NOMO-1 treated with DMSO at 0.1 percent for 48 hours (cell line): Measurements from ENCODE around the gene CDH13.

Experiments
- DNase-seq: peaks from one replicate; lab custom pipeline; 2025; ENCODE audit not compliant: unreplicated experiment; lab: John Stamatoyannopoulos, UW

The CDH13 gene

DNA sequence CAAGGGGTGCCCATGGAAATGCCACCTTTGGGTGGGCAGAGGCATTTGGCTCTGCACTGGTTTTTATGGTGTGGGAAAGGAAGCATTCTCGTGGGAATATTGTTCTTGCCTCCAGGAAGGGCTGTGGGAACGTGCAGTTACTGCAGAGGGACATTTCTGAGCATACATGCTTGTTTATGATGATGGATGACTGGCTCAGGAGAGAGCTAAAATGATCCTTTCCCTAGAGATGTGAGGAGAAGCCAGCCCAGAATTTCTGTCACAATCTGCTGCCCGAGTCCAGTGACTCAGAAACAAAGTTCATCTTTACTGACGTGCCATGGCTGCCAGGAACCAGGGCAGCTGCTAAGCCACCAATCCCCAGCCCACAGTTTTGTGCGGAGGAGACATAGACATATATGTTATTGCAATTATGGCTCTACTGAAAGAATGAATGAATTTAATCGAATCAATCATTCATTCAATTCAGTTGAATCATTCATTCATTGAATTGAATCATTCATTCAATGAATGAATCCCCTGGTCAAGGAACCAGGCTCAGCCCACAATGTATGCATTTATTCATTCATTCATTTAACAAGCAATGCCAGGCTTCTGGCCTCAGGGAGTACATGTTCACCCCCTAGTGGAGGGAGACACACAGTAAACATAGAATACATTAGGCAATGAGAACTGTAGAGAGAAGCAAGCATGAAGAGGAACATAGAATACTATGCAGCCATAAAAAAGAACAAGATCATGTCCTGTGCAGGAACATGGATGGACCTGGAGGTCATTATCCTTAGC lies 766.6 kb downstream of the CDH13 start:
- no peak for DNase-seq

DNA sequence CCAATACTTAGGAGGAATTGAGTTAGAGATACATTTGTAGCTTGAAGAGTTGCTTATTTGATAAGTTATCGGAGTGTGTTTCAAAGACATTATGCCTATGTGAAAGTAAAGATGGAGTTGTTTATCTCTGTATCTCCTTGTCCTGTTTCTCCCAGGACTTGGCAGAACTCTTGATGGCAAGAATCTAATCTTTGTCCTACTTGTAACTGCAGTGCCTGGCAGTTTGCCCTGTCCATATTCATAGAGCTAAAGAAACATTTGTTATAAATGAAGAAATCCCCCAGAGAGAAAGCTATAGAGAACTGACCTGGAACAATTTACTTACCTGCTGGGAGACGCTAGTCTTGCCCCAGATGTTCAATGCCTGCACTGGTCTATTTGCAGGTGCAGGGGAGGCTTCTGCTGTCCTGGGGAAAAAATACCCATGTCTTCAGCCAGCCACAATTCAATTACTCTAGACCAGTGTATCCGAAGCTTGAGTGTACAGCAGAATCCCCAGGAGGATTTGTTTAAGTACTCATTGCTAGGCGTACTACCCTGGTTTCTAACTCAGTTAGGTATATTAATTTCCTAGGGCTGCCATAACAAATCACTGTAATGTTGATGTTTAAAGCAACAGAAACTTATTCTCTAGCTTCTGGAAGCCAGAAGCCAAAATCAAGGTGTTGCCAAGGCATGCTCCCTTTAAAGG lies 771.0 kb downstream of the CDH13 start:
- DNase-seq = no peak

DNA sequence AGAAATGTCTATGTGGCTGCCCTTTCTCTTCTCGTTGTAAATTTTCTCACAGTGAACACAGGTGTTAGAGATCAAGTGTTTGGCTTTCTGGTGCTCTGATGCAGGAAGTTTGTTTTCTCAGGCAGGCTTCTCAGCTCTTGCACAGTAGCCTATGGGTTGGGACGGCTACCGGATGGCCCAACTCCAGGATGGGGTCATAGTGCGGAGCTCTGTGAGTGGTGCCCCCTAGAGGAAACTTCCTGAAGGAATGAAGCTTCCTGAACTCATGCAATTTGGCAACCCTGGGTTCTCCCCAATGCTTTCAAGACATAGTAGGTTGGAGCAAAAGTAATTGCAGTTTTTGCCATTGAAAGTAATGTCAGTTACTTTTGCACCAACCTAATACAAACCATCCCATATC lies 773.5 kb downstream of the CDH13 start:
- no peak for DNase-seq

DNA sequence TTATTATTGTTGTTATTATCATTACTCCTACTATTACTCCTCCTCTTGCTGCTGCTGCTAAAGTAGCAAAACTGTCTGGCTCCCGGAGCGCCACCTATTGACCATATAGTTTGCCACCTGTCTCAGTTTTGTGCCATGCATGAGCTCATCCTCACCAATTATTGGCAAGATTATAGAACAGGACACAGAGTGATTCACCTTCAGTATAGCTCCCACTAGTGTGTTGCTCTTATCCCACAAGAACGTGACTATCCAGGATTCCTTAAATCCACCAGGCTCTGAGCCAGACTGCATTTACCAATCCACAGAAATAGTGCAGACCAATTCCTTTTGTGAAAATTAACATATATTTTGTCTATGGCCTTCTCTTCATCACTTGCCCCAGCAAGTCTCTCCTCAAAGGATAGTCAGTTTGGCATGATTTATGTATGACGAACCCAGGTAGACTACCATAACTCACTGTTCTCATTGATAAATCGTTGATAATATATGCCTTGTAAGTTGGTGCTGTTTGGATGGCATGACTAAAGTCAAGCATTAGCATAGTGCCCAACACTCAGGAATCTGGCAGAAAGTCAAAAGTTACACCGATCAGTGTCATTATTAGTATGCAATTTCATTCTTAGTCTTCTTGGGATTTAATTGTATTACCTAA lies 775.5 kb downstream of the CDH13 start:
- DNase-seq = no peak

DNA sequence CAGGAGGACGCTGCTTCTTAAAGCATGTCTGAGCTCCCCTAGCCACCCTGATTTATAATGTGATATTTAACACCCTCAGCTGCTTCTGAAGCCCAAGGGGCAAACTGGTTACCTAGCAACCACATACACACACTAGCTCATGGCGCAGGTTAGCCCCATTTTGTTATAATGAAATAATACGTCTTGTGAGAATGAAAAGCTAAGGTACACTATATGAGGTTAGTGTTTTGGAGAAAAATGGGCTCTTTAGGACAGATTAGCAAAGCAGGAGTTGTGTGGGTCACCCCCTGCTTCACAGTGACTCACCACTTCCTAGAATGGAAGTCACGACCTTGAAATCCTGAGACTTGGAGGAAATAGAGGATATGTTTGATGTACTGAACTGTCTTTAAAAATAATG lies 776.2 kb downstream of the CDH13 start:
- no peak for DNase-seq

DNA sequence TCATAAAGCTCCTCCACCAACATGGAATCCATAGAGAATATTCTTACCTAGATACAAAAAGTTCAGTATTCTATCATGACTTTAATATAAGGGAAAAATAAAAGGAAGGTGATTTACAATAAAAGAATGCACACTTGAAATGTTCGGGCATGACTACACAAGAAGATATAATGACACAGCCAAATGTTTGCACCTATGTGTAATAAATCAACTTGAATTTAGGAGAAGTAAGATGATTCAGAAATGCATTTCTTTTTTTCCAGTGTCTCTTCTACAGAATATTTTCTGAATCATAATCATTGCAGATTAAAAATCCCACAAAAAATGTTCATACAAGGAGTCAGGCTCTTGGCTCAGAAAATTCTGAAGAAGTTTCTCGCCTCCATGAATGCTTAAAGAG lies 777.0 kb downstream of the CDH13 start:
- DNase-seq = no peak

DNA sequence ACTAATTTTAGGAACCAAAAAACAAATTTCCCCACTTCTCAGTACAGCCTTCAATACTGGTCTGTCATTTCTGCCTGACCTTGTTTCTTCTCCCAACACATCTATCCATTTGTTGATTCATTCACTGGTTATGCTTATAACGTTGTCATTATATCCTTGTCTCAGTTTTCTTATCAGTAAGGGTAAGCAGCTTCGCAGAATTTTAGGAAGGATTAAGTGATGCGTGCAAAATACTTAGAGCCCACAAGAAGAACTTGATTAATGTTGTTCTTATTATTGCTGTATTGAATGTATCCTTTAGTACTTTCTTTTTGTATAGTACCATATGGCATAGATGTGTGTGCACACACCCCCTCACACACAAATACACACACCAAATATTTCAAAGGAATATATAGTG lies 777.5 kb downstream of the CDH13 start:
- no peak for DNase-seq

DNA sequence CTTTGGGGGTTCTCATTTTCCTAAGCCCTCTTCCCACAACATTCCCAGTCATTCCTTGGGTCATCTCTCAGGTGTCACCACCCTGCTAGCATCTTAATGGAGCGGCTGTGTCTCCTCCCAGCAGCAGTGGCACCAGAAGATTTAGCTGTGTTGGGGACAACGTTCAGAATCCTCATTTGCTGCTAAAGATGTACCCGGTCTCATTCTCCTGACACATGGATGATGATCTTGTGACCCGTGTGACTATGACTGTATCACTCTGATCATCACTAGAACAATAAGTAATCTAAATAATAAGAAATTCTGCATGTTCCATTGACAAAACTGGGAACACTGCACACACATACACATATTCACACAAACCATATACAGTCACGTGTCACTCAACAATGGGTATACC lies 781.2 kb downstream of the CDH13 start:
- DNase-seq = no peak

DNA sequence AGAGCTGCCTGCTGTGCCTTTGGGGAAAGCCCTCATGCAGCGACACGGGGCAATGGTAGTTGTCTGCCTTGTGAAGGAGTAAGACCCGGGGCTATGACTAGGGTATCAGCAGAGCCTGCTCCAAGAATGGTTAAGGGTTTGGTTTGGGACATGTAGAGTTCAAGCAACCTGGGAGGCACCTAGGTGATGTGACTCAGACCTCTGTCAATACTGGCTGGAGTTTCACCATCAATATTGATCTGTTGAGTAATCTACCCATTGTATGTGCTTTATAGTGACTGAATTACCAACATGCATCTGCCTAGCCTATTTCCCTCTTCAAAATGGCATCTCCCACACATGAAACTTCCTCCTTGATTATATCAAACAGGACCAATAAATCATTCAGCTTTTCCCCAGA lies 782.6 kb downstream of the CDH13 start:
- no peak for DNase-seq

DNA sequence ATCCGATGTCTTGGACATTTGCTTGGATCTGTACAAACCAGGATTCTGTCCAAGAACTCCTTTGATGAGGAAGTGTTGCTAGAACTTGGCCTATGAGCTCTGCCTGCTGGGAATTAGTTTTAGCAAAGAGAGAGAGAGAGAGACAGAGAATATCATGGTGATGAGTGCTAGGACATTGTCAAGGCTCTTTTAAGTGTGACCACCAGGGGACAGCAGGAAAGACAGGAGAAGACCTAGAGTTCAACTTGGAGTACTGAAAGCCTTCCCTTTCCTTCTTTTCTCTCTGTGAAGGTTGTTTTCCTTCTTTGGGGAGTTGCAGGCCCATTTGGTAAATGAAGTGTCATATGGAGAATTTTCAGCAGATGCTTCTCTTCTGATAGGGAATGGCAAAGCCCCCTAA lies 791.8 kb downstream of the CDH13 start:
- DNase-seq = no peak

DNA sequence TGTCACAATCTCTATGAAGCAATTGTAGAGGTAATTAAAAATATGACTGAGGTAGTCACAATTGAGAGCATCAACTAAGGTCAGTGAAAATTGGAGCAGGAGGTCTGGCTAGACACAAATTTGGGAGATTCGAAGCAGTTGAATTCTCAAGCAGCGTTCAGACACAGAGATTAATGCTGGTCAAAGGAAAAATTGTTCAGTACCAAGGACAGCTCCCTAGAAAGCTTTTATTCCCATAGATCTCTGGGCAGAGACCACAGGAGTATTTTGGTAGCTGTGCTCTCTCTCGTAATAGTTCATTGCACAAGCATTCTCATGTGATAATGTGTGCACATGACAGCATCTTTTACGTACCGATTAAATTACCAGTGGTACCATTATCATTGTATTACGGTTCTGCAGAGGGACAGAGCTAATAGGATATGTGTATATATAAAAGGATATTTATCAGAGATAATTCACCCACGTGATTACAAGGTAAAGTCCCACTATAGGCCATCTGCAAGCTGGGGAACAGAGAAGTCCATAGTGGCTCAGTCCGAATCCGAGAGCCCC lies 793.5 kb downstream of the CDH13 start:
- DNase-seq = peak; percentile 15

DNA sequence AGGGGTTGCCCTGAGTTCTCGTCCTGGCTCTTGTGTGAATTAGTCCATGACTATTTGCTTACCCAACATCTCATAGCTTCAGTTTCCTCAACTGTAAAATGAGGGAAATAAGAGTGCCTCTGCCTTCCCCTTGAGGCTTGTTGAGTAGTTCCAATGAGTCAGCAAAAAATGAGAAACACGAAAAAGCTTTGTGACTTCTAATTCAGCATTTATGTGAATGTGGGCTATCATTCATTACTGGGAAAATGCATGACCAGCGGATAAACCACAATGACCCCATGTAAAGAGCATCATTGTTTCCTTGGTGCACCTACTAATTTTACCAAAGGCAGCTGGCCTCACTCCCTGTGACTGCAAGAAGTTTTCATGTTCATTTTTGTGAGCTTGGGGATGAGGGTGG lies 806.4 kb downstream of the CDH13 start:
- DNase-seq = no peak

DNA sequence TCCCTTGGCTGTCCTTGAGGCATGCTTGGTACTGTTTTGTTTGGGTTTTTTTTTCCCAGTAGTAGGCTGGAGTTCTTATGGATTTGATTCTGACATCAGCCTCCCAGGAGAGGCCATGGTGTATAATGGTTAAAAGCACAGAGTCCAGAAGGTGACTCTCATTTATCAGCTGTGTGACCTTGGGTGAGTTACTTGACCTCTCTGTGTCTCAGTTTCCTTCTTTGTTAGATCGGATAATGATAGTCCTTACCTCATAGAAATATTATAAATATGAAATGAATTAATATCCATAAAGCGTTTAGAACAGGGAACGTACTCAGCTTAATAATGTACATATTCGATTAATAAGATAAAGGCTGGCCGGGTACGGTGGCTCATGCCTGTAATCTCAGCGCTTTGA lies 810.3 kb downstream of the CDH13 start:
- no peak for DNase-seq

DNA sequence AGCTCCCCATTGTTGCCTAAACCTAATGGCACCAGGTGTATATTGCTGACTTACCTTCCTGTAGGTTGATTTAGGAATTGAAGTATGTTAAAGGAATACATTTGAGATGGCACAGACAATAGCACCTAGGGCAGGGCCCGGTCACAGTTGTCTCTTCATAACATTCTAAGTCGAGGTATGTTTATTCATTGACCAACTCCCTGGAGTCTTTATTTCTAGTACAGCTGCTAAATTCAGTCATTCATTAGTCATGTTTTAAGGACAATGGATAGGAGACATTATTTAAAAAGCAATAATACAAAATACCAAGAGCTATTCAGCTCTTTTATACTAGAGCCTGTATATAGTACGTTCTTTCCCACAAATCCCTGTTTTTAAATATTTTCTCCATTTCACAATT lies 811.6 kb downstream of the CDH13 start:
- no peak for DNase-seq

DNA sequence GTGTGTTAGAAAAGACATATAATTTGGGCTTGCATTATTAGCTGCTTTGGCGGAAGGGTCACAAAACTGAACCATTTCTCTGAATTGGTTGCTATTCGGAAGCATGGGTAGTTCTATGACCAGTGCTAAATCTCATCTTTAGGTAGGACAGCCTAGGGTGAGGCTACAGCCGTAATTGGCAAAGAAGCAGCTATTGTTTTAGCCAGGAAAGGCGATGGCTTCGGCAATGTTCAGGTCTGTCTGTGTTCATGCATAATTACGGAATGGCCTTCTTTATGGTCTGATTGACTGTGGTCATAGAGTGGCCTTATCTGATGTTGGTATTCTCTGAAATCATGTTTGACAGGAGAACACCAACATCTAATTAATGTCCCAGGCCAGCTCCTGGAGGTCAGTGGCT lies 812.6 kb downstream of the CDH13 start:
- DNase-seq = no peak

DNA sequence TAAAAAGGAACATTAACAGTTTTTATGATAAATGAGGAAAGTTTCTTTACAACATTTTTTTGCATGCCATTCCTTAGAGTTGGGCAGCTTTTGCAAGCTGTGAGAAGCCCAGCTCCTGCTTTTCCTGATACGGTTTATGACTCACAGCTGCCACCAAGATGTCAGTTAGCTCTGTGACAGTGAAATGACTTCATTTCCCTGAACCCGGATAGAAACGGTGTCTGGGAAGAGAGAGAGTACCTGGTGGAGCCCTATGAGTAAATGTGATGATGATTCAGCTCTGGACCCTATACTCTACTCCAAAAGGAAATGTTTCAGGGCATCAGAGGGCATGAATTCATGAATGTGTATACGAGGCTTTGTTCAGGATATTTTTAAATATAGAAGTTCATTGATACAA lies 814.7 kb downstream of the CDH13 start:
- no peak for DNase-seq

DNA sequence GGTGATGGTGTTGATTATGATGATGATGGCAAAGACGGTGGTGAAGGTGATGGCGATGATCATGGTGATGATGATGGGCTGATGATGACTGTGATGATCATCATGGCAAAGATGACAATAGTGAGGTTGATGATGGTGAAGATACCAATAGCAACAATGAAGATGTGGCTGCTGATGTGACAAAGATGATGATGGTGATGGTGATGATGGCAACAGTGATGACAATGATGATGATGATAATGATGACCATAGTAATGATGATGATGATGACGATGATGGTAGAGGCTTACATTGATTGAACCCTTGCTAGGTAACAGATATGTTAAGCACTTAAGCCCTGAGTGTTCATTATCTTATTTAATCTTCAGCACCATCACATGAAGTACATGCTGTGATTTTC lies 817.2 kb downstream of the CDH13 start:
- no peak for DNase-seq

DNA sequence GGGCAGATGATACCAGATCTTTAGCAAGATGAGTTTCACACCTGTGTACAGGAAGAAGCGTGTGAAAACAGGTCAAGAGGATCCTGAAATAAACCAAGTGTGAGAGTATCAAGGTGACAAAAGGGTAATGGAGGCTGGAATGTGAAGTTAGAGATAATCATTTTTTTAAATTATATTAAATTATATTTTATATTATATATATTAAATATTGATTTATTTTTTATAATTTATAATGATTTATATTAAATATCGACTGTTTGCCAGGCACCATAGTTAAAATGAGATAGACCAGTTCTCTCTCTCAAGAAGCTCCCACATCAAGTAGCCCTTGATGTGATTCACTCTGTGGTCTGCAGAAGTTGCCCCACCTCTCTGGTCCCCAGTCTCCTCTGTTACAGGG lies 820.8 kb downstream of the CDH13 start:
- no peak for DNase-seq

DNA sequence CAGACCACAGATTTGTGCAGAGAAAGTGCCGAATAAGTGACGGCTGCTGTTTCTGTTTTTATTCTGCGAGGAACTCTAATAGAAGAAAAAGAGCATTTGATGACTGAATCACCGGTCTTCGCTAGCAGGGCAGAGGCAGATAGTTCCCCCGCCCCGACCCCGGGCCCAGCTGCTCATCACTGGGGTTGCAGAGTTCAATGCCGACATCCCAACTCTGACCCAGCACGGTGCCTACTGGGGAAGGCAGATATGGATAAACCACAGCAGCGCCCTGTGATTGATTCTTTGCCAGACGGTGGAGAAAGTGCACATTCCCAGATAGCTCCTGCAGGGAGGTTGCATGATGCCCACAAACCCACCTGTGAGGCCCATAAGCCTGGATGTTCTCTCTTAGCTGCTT lies 823.1 kb downstream of the CDH13 start:
- no peak for DNase-seq

DNA sequence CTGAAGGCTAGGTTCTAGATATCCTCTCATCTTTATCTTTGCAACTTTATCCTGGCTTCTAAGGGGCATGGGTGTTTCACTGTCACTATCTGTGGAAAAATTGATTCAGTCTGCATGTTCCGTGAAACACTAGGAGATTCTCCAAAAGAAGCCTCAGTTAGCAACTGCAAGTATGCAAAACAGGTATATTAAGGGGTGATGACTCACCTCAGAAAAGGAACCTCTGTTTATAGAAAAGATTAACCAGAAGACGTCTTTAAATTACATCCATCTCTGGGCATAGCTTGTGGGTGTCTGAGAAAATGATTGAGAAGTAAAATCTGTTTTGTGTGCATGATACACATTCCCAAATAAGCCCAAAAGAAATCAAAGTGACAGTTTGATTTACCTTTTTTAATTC lies 827.2 kb downstream of the CDH13 start:
- DNase-seq = no peak

DNA sequence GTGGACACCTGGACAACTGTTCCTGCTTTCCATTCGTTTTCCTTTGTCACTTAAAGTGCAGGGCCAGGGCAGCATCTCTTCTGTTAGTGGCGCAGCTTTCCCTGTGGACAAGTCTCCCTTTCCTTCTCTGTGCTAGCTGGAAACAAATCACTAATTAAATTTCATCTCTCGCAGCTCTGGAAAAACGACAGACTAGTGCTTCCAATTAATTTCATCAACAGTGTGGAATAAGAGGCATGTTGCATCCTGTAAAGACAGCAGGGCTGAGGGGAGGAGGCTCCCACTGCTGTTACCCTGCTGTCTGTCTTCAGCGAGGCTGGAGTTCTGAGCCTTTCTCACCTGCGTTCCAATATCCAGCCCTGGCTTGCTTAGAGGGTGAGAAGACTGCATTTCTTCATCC lies 828.9 kb downstream of the CDH13 start:
- no peak for DNase-seq

DNA sequence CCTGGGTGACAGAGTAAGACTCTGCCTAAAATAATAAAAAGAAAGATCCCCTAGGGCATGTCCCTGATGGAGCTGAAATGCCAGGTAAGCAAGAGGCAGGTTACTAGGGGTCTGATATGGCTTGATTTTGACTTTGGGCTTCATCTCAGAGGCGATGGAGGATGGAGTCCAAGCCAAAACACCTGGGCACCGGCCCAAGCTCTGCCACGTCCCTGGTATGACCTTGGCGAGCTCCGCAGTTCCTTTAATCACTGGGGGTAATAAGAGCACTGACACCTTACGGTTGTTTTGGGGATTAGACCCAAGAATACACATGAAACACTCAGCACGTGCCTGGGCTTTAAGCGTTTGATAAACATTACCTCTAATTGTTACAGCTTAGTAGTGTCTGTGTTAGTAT lies 830.2 kb downstream of the CDH13 start:
- DNase-seq = no peak
